GM12891 (cell line): ENCODE measurements around the gene PFN4.

Experiments used
- POLR2A ChIP-seq: IDR thresholded peaks from 2 replicates; pipeline ENCODE4 v1.6.1; 2011; ENCODE audit warnings: low read depth, low read length, control low read depth
- POLR2AphosphoS5 ChIP-seq: IDR thresholded peaks from 2 replicates; pipeline ENCODE4 v1.6.1; 2011; ENCODE audit warnings: low read depth, low read length, control low read depth
- POU2F2 ChIP-seq: IDR thresholded peaks from 2 replicates; pipeline ENCODE4 v1.6.1; 2011; ENCODE audit warnings: low read depth, mild to moderate bottlenecking, control low read depth, low read length, moderate library complexity
- SPI1 ChIP-seq: IDR thresholded peaks from 2 replicates; pipeline ENCODE4 v1.6.1; 2011; ENCODE audit warnings: low read depth, low read length, control low read depth
- TAF1 ChIP-seq: IDR thresholded peaks from 2 replicates; pipeline ENCODE4 v1.6.1; 2011; ENCODE audit warnings: low read depth, low read length, control low read depth

DNA sequence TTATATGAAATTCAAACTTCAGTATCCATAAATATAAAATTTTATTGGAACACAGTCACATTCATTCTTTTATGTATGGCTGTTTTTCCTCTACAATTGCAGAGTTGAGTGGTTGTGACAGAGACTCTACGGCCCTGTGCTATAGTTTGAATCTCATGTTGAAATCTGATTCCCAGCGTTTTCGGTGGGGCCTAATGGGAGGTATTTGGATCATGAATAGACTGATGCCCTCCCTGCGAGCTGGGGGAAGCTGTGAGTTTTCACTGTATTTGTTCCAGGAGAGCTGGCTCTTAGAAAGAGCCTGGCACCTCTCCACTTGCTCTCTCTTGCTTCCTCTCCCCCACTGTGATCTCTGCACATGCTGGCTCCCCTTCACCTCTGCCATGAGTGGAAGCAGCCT, 1.7 kb downstream of the PFN4 start:
- TF ChIP-seq TAF1 = no peak
- TF ChIP-seq POLR2A = no peak
- TF ChIP-seq POLR2AphosphoS5 = no peak
- no peak for TF ChIP-seq SPI1
- TF ChIP-seq POU2F2 = no peak
